ENCODE data around the gene AXL. TPM values are rescaled to one million over a fixed set of nuclear protein-coding genes. Genes with fewer than 3 reads are reported as not detected.

Gene AXL
- total RNA-seq, 1 donor = 7.0 TPM

GRCh38 chr19:41233748-41234240, 14.8 kb downstream of the AXL start:
- DNase-seq (ENCODE audit: low read depth in 2 of 3, low spot score in 2 of 3) = peak in 1 of 3 donors; percentile 13

- no peak for DNase-seq (ENCODE audit: low read depth in 2 of 3, low spot score in 2 of 3)
Observed at GRCh38 chr19:41234512-41235168, 15.6 kb downstream of the AXL start.

- no peak for DNase-seq (ENCODE audit: low read depth in 2 of 3, low spot score in 2 of 3)
Observed at GRCh38 chr19:41235480-41235879, 16.5 kb downstream of the AXL start.

- no peak for DNase-seq (ENCODE audit: low read depth in 2 of 3, low spot score in 2 of 3)
Observed at GRCh38 chr19:41238244-41238643, 19.2 kb downstream of the AXL start.

- no peak for DNase-seq (ENCODE audit: low read depth in 2 of 3, low spot score in 2 of 3)
Observed at GRCh38 chr19:41239363-41239762, 20.3 kb downstream of the AXL start.

- no peak for DNase-seq (ENCODE audit: low read depth in 2 of 3, low spot score in 2 of 3)
Observed at GRCh38 chr19:41239961-41240574, 21.0 kb downstream of the AXL start.

GRCh38 chr19:41241859-41242258, 22.8 kb downstream of the AXL start:
- no peak for DNase-seq (ENCODE audit: low read depth in 2 of 3, low spot score in 2 of 3)

GRCh38 chr19:41244117-41244516, 25.1 kb downstream of the AXL start:
- no peak for DNase-seq (ENCODE audit: low read depth in 2 of 3, low spot score in 2 of 3)

- no peak for DNase-seq (ENCODE audit: low read depth in 2 of 3, low spot score in 2 of 3)
Observed at GRCh38 chr19:41245843-41246242, 26.8 kb downstream of the AXL start.

- no peak for DNase-seq (ENCODE audit: low read depth in 2 of 3, low spot score in 2 of 3)
Observed at GRCh38 chr19:41248895-41249294, 29.9 kb downstream of the AXL start.

GRCh38 chr19:41249707-41250423, 30.8 kb downstream of the AXL start:
- DNase-seq (ENCODE audit: low read depth in 2 of 3, low spot score in 2 of 3) = no peak

GRCh38 chr19:41253660-41254059, 34.6 kb downstream of the AXL start:
- no peak for DNase-seq (ENCODE audit: low read depth in 2 of 3, low spot score in 2 of 3)

- no peak for DNase-seq (ENCODE audit: low read depth in 2 of 3, low spot score in 2 of 3)
Observed at GRCh38 chr19:41255171-41255570, 36.1 kb downstream of the AXL start.

- DNase-seq (ENCODE audit: low read depth in 2 of 3, low spot score in 2 of 3) = peak in 1 of 3 donors; percentile 13
Observed at GRCh38 chr19:41261474-41262190, 42.6 kb downstream of the AXL start.

GRCh38 chr19:41263042-41263849, 44.2 kb downstream of the AXL start:
- peak; percentile 62 to 91 (median 79) for DNase-seq (ENCODE audit: low read depth in 2 of 3, low spot score in 2 of 3)

GRCh38 chr19:41263850-41264580, 45.0 kb downstream of the AXL start, which contains the start of gene HNRNPUL1:
HNRNPUL1 (plus strand) TSS chr19:41264372; CDS start chr19:41264504, 132 bp downstream.
- DNase-seq (ENCODE audit: low read depth in 2 of 3, low spot score in 2 of 3) = peak; percentile 100

- DNase-seq (ENCODE audit: low read depth in 2 of 3, low spot score in 2 of 3) = peak in 2 of 3 donors; percentile 18 to 41
Observed at GRCh38 chr19:41264581-41265394, 45.8 kb downstream of the AXL start.

GRCh38 chr19:41265395-41266153, 46.6 kb downstream of the AXL start:
- DNase-seq (ENCODE audit: low read depth in 2 of 3, low spot score in 2 of 3) = no peak

All from hematopoietic multipotent progenitor cell (in vitro differentiated cells).